GM12878 (cell line): ENCODE data around the gene NRG3.

ENCODE experiments used
- EP300 ChIP-seq, 2 experiments: fragments of 150-350 bp in 1 of 2; IDR thresholded peaks; 2 replicates each; pipeline ENCODE4 v1.6.1; 2011 to 2012; ENCODE audit warnings: low read depth in 2 of 2, low read length in 2 of 2, borderline replicate concordance in 1 of 2, improper control_type of control experiment in 1 of 2, inconsistent platforms in 1 of 2; ENCODE audit not compliant: control insufficient read depth in 1 of 2
- EZH2 ChIP-seq: IDR thresholded peaks from 2 replicates; pipeline ENCODE4 v1.6.1; 2012; ENCODE audit warnings: low read depth, mild to moderate bottlenecking, control low read depth, inconsistent platforms, low read length, borderline replicate concordance; ENCODE audit not compliant: control insufficient read depth
- GABPA ChIP-seq: IDR thresholded peaks from 2 replicates; pipeline ENCODE4 v1.6.1; 2014; ENCODE audit warnings: antibody characterized with exemption, low read depth, mild to moderate bottlenecking, inconsistent platforms
- POLR2A ChIP-seq: IDR thresholded peaks from 2 replicates; pipeline ENCODE4 v1.6.1; 2011; ENCODE audit warnings: low read depth, mild to moderate bottlenecking, low read length
- RB1 ChIP-seq: fragments of 450-650 bp; formaldehyde crosslinking; IDR thresholded peaks from 2 replicates; pipeline ENCODE4 v1.6.1; 2017; ENCODE audit warnings: mild to moderate bottlenecking, borderline replicate concordance
- RFX5 ChIP-seq: IDR thresholded peaks from 2 replicates; pipeline ENCODE4 v1.6.1; 2011; ENCODE audit warnings: low read depth, low read length, improper control_type of control experiment
- STAT3 ChIP-seq: IDR thresholded peaks from 2 replicates; pipeline ENCODE4 v1.6.1; 2011; ENCODE audit warnings: low read depth, low read length, improper control_type of control experiment
- TCF7 ChIP-seq: IDR thresholded peaks from 2 replicates; pipeline ENCODE4 v1.6.1; 2014; ENCODE audit warnings: antibody characterized with exemption, borderline replicate concordance
- ZBED1 ChIP-seq: IDR thresholded peaks from 2 replicates; pipeline ENCODE4 v1.6.1; 2016; ENCODE audit warnings: borderline replicate concordance
- ZNF274 ChIP-seq: IDR thresholded peaks from one replicate; pipeline ENCODE4 v1.8.0; 2011; ENCODE audit not compliant: insufficient read length, insufficient read depth
- TF ChIP-seq, protein P1 (sequence below), 3 experiments: IDR thresholded peaks in 2 of 3; conservative IDR thresholded peaks in 1 of 3; 2 replicates each; pipeline ENCODE4 v1.5.1; 2011; ENCODE audit warnings: low read depth in 3 of 3, low read length in 3 of 3, mild to moderate bottlenecking in 3 of 3, control low read depth in 2 of 3, moderate library complexity in 2 of 3, inconsistent platforms in 1 of 3, mixed read lengths in 1 of 3; ENCODE audit not compliant: control insufficient read depth in 2 of 3, insufficient read depth in 1 of 3; ENCODE audit errors: extremely low read depth in 1 of 3
- TF ChIP-seq, protein P2 (sequence below): fragments of 450-650 bp; IDR thresholded peaks from 2 replicates; pipeline ENCODE4 v1.6.1; 2017; ENCODE audit warnings: mild to moderate bottlenecking, moderate library complexity
- TF ChIP-seq, protein P3 (sequence below): fragments of 450-650 bp; IDR thresholded peaks from 2 replicates; pipeline ENCODE4 v1.6.1; 2018; ENCODE audit warnings: borderline replicate concordance, mild to moderate bottlenecking; ENCODE audit not compliant: partially characterized antibody

DNA sequence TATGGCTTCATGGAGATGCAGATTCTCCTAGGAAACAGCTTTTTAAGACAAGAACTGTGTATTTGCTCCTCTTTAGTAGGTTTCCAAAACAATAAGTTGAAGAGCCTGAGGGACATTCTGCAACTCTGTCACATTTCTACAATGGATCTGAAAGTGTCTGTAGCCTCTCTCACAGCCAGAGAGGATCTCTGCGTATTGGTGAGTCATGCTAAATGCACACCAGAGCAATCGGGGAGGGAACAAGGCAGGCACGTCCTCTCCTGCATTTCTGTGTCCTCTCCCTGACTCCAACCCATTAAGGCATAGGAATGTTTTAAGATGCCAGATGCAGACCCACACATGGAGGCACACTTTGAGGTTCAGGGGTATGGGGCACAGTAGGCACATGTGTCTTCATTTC lies 1137.9 kb downstream of the NRG3 start:
- TF ChIP-seq ZBED1 (no peak), EP300 (IDR thresholded peaks at IDR 0.05; ENCODE audit: borderline replicate concordance in 1 of 2, control insufficient read depth in 1 of 2, low read depth in 2 of 2, low read length in 2 of 2) (no peak), RB1 (no peak), POLR2A (no peak), EZH2 (no peak), STAT3 (no peak), GABPA (no peak), ZNF274 (no peak), TCF7 (no peak), RFX5 (no peak)
- TF ChIP-seq, protein P1, sequence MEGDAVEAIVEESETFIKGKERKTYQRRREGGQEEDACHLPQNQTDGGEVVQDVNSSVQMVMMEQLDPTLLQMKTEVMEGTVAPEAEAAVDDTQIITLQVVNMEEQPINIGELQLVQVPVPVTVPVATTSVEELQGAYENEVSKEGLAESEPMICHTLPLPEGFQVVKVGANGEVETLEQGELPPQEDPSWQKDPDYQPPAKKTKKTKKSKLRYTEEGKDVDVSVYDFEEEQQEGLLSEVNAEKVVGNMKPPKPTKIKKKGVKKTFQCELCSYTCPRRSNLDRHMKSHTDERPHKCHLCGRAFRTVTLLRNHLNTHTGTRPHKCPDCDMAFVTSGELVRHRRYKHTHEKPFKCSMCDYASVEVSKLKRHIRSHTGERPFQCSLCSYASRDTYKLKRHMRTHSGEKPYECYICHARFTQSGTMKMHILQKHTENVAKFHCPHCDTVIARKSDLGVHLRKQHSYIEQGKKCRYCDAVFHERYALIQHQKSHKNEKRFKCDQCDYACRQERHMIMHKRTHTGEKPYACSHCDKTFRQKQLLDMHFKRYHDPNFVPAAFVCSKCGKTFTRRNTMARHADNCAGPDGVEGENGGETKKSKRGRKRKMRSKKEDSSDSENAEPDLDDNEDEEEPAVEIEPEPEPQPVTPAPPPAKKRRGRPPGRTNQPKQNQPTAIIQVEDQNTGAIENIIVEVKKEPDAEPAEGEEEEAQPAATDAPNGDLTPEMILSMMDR (IDR thresholded peaks at IDR 0.05 in 2 of 3, conservative IDR thresholded peaks at IDR 0.05 in 1 of 3; ENCODE audit: control insufficient read depth in 2 of 3, extremely low read depth in 1 of 3, insufficient read depth in 1 of 3, low read depth in 3 of 3, low read length in 3 of 3) = no peak
- TF ChIP-seq, protein P2, sequence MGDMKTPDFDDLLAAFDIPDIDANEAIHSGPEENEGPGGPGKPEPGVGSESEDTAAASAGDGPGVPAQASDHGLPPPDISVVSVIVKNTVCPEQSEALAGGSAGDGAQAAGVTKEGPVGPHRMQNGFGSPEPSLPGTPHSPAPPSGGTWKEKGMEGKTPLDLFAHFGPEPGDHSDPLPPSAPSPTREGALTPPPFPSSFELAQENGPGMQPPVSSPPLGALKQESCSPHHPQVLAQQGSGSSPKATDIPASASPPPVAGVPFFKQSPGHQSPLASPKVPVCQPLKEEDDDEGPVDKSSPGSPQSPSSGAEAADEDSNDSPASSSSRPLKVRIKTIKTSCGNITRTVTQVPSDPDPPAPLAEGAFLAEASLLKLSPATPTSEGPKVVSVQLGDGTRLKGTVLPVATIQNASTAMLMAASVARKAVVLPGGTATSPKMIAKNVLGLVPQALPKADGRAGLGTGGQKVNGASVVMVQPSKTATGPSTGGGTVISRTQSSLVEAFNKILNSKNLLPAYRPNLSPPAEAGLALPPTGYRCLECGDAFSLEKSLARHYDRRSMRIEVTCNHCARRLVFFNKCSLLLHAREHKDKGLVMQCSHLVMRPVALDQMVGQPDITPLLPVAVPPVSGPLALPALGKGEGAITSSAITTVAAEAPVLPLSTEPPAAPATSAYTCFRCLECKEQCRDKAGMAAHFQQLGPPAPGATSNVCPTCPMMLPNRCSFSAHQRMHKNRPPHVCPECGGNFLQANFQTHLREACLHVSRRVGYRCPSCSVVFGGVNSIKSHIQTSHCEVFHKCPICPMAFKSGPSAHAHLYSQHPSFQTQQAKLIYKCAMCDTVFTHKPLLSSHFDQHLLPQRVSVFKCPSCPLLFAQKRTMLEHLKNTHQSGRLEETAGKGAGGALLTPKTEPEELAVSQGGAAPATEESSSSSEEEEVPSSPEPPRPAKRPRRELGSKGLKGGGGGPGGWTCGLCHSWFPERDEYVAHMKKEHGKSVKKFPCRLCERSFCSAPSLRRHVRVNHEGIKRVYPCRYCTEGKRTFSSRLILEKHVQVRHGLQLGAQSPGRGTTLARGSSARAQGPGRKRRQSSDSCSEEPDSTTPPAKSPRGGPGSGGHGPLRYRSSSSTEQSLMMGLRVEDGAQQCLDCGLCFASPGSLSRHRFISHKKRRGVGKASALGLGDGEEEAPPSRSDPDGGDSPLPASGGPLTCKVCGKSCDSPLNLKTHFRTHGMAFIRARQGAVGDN = no peak
- TF ChIP-seq, protein P3, sequence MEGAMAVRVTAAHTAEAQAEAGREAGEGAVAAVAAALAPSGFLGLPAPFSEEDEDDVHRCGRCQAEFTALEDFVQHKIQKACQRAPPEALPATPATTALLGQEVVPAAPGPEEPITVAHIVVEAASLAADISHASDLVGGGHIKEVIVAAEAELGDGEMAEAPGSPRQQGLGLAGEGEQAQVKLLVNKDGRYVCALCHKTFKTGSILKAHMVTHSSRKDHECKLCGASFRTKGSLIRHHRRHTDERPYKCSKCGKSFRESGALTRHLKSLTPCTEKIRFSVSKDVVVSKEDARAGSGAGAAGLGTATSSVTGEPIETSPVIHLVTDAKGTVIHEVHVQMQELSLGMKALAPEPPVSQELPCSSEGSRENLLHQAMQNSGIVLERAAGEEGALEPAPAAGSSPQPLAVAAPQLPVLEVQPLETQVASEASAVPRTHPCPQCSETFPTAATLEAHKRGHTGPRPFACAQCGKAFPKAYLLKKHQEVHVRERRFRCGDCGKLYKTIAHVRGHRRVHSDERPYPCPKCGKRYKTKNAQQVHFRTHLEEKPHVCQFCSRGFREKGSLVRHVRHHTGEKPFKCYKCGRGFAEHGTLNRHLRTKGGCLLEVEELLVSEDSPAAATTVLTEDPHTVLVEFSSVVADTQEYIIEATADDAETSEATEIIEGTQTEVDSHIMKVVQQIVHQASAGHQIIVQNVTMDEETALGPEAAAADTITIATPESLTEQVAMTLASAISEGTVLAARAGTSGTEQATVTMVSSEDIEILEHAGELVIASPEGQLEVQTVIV = no peak
